NK-92 (cell line): Measurements from ENCODE around the gene BMP8B.

Experiments used
- DNase-seq: peaks from one replicate; lab custom pipeline; 2025; ENCODE audit not compliant: unreplicated experiment; lab: John Stamatoyannopoulos, UW

Gene BMP8B

DNA sequence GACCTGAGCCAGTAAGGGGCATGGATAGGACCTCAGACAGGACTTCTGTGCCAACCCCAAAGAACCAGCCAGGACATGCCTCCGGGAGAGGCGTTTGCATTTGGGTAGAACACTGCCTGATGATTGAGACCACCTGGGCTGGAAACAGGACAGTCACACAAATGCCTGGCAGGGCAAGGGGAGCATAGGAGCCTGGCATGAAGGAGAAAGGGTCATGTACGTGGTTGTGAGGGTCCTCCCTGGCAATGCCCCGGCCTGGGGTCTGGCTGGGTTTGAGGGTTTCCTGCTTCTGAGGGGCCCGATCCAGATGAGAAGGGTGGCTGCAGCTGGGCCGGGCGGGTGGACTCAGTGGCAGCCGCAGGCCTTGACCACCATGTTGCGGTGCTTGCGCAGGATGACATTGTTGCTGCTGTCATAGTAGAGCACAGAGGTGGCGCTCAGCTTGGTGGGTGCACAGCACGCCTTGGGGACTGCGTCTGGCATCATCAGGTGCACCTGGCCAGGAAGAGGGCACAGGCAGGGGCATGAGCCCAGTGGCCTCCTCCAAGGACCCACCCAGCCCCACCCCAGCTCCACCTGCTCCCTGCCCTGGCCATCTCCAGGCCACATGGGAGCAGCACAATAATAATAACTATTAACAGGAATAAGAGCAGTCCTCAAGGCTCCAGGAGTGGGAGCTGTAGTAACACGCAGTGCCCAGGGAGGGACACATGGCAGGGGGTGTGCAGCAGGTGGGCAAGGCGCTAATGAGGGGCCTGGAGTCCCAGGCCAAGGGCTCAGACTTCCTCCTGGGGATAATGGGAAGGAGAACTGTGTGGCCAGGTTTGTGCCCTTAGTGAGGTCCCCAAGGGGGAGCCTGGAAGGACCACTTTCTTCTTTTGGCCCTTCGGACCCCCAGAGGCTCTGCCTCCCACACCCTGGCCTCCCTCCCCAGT, 28.3 kb downstream of the BMP8B start:
- no peak for DNase-seq

GRCh38 chr1:39759436-39759726, 29.3 kb downstream of the BMP8B start:
- DNase-seq: no peak

GRCh38 chr1:39758556-39759435, 29.9 kb downstream of the BMP8B start:
- no peak for DNase-seq

DNA sequence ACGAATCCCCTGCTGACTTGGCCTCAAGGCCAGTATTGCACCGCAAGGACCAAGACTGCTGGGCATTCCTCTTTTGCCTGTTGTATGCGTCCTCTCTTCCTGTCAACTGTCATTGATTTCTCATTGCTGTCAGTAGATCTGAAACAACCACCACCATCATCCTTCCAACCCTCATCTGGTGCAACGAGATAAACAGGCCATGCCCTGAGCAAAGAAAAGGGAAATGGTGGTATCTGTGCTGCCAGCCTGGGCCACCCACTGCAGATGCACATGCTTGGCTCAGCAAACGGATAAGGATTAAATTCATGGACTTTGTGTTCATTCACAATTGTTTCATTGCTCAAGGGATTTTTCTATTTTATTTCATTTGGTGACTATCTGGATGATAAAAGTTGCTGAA, 31.2 kb downstream of the BMP8B start:
- DNase-seq: no peak

- no peak for DNase-seq
These were observed 32.6 kb downstream of the BMP8B start for GRCh38 chr1:39755965-39756659.

GRCh38 chr1:39754906-39755504, 33.7 kb downstream of the BMP8B start:
- DNase-seq: no peak

GRCh38 chr1:39754026-39754570, 34.6 kb downstream of the BMP8B start:
- no peak for DNase-seq

DNA sequence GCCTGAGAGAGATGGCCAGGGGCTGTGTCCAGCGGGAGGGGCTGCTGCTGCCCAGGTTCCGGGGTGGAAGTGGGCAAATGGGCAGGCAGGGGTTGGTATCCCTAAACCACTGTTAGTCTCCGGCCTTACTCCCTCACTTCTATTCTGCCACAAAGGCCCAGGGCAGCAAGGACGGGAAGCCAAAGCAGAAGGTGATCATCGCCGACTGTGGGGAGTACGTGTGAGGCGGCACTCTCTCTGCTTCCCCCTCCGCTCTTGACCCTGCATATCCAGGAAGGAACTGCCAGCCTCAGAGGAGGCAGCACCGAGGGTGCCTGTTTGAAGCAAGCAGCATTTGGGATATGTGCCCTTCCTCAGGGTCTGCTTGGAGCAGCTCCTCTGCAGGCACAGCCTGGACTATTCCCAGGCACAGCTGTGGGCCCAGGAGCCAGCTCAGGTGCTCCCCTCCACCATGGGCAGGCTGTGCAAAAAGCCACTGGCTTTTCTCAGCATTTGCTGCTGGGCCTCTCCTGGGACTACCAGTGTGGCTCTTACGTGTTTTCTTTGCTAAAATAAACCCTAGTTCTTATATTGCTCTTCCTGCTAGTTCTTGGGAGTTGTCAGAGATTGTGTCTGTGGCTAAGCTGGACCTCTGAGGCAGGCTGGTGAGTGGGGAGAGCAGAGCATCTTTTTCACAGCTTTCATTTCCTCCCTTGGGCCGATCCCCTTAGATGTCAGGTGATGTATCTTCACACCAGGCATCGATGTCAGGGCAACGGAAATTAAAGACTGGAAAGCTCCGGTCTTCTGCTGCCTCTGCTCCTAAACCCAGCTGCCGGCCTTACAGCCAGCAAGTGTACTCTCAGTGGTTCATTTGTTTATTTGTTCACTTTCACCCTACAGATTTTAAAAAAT, 35.3 kb downstream of the BMP8B start:
- DNase-seq: no peak

- DNase-seq: no peak
These were observed 36.0 kb downstream of the BMP8B start for GRCh38 chr1:39752703-39753102.

- DNase-seq: no peak
These were observed 37.1 kb downstream of the BMP8B start for GRCh38 chr1:39751595-39751994.

DNA sequence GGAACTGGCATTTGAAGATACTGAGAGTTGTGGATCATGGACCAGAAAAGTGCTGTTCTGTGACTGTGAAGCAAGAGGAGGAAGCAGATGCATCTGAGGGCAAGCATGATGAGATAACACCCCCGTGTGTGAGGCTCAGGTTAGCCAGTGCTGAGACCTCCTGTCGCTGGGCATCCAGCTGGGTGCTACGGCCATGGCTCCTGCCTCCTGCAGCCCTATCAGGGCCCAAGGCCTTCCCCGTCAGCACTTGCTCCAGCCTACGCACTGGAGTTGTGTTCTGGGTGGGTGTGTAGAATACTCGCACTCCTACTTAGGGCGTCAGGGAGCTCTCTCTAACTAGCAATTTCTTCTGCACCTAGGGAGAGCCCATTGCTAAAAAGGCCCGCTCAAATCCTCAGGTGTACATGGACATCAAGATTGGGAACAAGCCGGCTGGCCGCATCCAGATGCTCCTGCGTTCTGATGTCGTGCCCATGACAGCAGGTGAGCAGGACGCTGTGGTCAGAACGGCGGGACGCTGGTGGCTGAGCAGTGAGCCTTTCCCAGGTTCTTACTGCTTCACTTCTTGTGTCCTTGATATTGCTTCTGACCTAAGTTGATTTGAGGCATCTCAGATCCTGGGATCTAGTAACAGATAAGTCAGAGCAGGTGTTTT, 43.5 kb downstream of the BMP8B start:
- no peak for DNase-seq

GRCh38 chr1:39738622-39739366, 49.9 kb downstream of the BMP8B start, which contains the start of gene PPIE:
TSS of gene PPIE (plus strand) at chr1:39738882. CDS start at chr1:39738901, 19 bp downstream.
- DNase-seq: peak; percentile 58

- DNase-seq: no peak
These were observed 51.0 kb downstream of the BMP8B start for GRCh38 chr1:39737546-39738169.

DNA sequence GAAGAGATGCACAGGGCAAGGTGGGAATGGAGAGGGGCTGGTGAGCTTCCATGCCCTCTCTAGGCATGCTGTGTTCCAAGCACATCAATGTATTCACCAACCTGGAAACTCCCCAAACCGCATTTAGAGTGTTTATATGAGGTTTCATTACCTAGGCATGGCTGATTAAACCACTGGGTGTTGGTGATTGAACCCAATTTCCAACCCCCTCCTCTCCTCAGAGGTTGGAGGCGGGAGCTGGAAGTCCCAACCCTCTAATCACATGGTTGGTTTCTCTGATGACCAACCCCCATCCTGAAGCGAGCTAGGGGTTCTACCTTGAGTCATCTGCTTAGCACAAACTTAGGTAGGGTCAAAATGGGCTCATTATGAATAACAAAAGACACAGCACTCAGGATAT, 52.9 kb downstream of the BMP8B start:
- no peak for DNase-seq

DNA sequence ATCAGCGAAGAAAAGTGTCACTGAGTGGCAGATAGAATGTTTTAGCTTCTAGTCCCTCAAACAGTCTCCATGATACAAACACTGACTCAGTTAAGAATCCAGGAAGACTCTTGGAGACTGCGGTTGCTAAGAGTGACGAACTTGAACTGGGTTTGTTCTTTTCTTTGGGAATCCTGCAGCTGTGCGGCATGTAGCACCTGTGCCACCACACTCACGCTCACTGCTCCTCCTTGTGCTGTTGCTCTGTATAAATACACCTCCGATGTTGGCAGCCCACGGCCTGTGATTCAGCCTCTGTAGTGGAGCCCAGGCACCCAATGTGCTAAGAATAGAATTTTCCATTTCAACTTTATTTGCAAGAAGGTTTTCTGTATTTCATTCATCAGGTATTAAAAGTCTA, 55.5 kb downstream of the BMP8B start:
- no peak for DNase-seq

DNA sequence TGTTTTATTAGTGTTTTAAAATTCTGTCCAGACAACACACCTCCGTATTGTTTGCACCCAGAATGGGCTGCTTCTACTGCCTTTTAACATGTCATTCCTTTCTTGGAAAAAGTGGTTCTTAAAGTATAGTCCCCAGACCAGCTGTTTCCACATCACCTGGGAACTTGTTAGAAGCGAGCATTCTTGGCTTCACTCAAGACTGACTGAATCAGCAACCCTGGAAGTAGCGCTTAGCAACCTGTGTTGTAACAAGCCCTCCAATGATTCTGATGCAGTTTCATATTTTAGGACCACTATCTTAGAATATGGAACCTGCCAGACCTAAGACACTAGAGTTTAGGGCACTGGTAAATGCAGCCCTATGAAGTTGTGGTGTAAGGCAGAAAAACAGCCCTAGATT, 55.9 kb downstream of the BMP8B start:
- DNase-seq: no peak

DNA sequence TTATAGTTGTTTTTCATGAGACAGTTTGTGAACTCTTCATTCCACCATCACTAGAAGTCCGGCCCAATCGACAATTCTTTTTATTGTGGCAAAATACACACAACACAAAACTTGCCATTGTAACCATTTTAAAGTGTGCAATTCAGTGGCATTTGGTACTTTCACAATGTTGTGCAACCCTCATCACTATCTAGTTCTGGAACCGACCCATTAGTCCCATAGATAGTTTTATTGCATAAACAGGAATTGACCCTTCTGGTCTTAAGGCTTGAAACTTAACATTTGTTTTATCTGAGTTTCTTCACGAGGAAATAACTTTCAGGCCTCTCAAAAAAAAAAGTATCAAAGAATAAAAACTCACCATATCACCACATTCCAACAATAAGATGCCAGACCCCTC, 58.8 kb downstream of the BMP8B start:
- DNase-seq: no peak

DNA sequence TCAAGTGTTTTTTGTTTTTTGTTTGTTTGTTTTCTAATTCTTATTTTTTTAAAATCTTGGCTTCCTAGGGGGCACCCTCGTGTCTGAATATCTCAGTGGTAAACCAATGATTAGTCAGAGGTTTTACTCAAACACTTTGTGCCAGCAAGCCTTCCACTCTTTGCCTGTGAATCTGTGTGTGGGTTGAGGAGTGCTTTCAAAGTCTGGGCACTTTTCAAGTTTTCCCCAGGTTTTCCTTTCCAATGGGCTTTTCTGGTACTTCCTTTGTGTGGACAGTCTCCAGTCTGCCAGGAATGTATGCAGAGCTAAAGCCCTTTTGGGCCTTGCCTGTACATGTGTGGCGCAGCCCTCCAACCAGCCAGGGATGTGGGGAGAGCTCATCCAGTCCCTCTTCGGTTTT, 59.6 kb downstream of the BMP8B start:
- no peak for DNase-seq
